LNCaP clone FGC (cell line): ENCODE measurements around the gene KRTAP4-1.
"Not testable (repeated sequence)": the region's sequence is repeated elsewhere in the genome, so short reads cannot be mapped to it uniquely, and the experiment has no call there.

Experiments used
- DNase-seq: peaks from one replicate; pipeline ENCODE4 v3.0.0-alpha.2; 2011; ENCODE audit warnings: low read depth
- H3K4me3 ChIP-seq: 2 replicates; pipeline ENCODE4 v1.5.1; 2011; ENCODE audit warnings: mild to moderate bottlenecking, low read depth, low read length, control low read depth
- TF ChIP-seq, protein P1 (sequence below): IDR thresholded peaks from 2 replicates; pipeline ENCODE4 v1.5.1; 2012; ENCODE audit warnings: mild to moderate bottlenecking; ENCODE audit not compliant: control insufficient read depth, insufficient read depth; ENCODE audit errors: extremely low read depth

Gene KRTAP4-1

DNA sequence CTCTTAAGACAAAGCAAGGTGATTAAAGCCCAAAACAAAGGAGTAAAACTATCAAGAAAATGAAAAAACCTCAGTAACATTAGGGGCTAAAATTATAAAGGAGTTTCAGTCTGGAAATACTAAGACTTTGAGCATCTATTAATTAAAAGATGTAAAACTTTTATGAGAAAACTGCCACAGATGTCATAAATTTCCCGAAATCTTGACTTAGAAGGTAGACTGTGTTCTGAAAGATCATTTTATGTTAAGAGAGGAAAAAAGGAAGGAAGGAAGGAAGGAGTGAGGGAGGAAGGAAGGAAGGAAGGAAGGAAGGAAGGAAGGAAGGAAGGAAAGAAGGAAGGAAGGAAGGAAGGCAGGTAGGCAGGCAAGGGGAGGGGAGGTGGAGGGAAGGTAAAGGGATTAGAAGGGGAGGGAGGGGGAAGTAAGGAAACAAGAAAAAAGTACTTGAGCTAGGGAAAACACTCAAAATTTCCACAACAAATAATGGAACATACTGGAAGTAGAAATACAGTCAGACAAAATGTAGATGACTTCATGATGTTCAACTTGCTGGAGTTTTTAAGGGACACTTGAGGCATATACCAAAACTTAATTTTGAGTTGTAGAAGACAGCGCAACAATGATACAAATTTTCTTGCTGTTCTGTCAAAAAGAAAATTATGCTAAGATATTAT is 37.0 kb downstream of the KRTAP4-1 start:
- no peak overlapping the region for H3K4me3 ChIP-seq
- TF ChIP-seq, protein P1, sequence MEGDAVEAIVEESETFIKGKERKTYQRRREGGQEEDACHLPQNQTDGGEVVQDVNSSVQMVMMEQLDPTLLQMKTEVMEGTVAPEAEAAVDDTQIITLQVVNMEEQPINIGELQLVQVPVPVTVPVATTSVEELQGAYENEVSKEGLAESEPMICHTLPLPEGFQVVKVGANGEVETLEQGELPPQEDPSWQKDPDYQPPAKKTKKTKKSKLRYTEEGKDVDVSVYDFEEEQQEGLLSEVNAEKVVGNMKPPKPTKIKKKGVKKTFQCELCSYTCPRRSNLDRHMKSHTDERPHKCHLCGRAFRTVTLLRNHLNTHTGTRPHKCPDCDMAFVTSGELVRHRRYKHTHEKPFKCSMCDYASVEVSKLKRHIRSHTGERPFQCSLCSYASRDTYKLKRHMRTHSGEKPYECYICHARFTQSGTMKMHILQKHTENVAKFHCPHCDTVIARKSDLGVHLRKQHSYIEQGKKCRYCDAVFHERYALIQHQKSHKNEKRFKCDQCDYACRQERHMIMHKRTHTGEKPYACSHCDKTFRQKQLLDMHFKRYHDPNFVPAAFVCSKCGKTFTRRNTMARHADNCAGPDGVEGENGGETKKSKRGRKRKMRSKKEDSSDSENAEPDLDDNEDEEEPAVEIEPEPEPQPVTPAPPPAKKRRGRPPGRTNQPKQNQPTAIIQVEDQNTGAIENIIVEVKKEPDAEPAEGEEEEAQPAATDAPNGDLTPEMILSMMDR = no peak
- DNase-seq = no peak

DNA sequence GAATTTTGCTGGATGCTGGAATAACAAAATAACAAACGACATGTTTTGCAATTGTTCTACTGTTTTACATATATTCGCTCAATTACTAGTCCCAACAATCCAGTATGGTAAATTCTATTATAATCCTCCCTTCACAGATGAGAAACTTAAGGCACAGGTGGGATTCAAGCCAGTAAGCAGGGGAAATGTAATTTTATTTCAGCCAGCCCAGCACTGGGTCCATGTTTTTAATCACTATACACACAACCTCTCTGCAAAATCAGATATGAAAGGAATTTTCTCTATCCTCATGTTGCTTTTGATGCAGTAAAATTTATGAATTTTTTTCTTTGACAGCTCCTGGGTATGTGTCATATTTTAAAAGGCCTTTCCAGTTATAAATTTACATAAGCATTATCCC is 39.5 kb downstream of the KRTAP4-1 start:
- DNase-seq = no peak
- TF ChIP-seq, protein P1 = no peak

DNA sequence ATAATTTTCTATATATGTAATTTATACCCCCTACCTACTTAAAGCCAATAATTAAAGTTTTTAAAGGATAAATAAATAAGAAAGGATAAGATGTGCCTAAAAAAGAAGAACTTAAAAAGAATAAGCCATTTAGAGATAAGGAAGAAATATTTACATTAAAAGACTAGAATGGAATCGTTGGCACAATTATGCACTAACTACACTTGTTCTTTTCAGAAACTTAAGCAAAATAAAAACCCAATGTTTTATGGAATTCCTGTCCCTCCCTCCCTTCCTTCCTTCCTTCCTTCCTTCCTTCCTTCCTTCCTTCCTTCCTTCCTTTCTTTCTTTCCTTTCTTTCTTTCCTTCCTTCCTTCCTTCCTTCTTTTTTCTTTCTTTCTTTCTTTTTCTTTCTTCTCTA is 39.9 kb downstream of the KRTAP4-1 start:
- H3K4me3 ChIP-seq = no peak overlapping the region
- no peak for DNase-seq
- TF ChIP-seq, protein P1 = no peak

More for the DNA sequence above, 39.5 kb downstream of the KRTAP4-1 start:
- H3K4me3 ChIP-seq = no peak overlapping the region

DNA sequence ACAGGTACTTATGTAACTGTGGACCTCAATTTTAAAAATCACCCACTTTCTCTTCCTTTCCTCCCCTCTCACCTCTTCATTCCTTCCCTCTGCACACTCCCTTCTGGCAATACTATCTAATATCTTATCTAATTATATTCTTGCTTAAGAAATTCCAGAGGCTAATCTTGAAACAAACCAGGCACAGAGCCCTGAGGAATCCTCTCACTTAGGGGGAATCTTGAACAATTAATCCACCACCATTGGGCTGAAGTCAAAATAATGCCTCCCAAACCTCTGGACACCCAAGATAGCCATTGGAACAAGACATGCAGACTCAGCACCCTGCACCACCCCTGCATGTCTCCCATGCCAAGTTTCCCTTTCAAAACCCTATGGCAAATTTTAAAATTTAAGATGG is 43.4 kb downstream of the KRTAP4-1 start:
- no peak for DNase-seq
- TF ChIP-seq, protein P1 = no peak
- H3K4me3 ChIP-seq = no peak overlapping the region

DNA sequence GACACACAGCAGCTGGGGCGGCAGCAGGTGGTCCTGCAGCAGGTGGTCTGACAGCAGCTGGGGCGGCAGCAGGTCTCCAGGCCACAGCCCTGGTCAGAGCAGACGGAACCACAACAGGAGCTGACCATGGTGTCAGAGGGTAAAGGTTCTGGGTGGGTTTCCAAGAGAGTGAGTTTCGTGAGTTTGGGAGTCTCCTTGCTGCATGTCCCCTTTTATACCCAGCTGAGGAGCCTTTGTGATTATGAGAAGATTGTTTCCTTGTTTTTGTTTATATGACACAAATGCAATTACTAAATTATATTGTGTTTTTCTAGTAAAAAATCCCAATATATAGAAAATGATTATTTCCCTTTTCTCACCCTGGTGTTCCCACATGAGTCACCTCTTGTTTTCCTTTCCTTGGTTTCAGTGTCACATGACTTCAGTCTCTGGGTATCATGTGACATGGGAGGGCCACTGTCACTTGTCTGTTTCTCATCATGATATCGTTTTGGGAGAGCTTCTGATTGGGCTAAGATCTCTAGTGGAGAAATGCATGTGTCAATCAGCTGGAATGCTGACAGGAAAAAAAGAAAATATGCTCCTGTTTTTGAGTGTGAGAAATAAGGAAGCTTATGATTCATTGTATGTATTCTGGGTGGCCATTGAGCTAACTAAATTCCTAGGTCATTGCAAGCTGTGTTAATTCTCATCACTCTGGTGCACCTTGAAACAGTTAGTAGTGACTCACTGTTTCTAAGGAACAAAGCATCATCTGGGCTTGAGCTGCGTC is 44.2 kb downstream of the KRTAP4-1 start, which contains the start of gene KRTAP4-6:
Gene KRTAP4-6, minus strand, starts transcription at position 185 of the 772 bp plus-strand sequence. Its CDS starts 57 bp downstream, at position 128.
- no peak within 1 kb of the TSS for H3K4me3 ChIP-seq
- DNase-seq = no peak
- TF ChIP-seq, protein P1 = no peak

DNA sequence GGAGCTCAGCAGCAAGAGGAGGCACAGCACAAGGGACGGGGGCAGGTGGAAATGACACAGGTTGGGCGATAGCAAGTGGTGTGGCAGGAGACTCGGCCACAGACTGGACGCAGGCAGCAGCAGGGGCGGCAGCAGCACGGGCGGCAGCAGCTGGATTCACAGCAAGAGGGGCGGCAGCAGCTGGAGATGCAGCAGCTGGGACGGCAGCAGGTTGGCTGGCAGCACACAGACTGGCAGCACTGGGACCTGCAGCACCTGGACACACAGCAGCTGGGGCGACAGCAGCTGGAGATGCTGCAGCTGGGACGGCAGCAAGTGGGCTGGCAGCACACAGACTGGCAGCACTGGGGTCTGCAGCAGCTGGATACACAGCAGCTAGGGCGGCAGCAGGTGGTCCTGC is 44.8 kb downstream of the KRTAP4-1 start:
- not testable (repeated sequence) for DNase-seq, H3K4me3 ChIP-seq
